Measurements from ENCODE around the gene GAK. TPM values are rescaled to one million over a fixed set of nuclear protein-coding genes. Genes with fewer than 3 reads are reported as not detected.
"Not testable (repeated sequence)": the region's sequence is repeated elsewhere in the genome, so short reads cannot be mapped to it uniquely, and the experiment has no call there.

Gene GAK
- polyA plus RNA-seq, 1 donor (not counting 4 experiments of a cell fraction or from before 2014, with no cell fraction given) = 18.4 TPM

DNA sequence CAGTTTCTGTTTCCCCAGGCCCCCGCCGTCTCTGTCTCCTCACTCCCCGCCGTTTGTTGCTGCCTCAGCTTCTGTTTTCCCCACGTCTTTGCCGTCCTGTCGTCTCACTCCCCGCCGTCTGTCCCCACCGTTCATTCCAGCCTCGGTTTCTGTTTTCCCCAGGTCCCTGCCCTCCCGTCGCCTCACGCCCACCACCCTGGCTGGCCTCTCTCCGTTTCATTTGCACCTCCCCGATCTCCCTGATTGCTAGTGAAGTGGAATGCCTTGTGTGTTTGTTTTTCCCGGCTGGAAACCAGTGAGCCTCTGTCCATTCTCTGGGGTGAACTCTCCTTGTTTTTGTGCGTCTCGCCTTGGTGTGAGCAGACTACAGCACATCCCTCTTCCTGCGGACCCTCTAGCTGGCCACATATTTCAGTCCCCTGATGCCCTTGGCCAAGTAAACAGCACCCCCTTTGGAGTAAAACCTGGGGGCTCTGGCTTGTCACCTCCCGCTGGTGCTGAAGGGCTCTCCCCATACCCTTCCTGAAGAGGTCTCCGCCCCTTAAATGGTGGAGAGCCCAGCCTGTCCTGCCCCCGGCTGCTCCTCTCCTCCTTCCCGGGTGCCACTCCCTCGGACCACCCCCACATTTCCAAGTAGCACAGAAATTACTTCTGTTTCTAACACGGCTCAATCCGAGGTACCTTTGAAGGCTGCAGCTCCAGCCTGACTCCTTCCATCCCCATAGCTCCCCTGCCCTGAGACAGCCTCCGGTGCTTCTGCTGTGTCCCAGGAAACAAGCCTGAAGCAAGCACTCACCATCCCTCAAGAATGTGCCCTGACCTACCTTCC, 13.4 kb upstream of the GAK start:
- H3K4me2 ChIP-seq (ENCODE audit: control insufficient read depth, extremely low read depth, insufficient read depth, low read depth, low read length) = no peak overlapping the region
- no peaks in the 10 kb centered on the region for H3K9me3 ChIP-seq (ENCODE audit: control insufficient read depth, low read depth, low read length)
- no peak overlapping the region for H3K9ac ChIP-seq (ENCODE audit: control insufficient read depth, extremely low read depth, insufficient read depth, low read length)
- H3K36me3 ChIP-seq (ENCODE audit: control insufficient read depth in 2 of 2, extremely low read depth in 1 of 2, insufficient read depth in 2 of 2, low read length in 2 of 2) = no peaks in the 10 kb centered on the region
- H3K27me3 ChIP-seq (ENCODE audit: control insufficient read depth, extremely low read depth, insufficient read depth, low read length) = no peaks in the 10 kb centered on the region
- TF ChIP-seq, protein P1, sequence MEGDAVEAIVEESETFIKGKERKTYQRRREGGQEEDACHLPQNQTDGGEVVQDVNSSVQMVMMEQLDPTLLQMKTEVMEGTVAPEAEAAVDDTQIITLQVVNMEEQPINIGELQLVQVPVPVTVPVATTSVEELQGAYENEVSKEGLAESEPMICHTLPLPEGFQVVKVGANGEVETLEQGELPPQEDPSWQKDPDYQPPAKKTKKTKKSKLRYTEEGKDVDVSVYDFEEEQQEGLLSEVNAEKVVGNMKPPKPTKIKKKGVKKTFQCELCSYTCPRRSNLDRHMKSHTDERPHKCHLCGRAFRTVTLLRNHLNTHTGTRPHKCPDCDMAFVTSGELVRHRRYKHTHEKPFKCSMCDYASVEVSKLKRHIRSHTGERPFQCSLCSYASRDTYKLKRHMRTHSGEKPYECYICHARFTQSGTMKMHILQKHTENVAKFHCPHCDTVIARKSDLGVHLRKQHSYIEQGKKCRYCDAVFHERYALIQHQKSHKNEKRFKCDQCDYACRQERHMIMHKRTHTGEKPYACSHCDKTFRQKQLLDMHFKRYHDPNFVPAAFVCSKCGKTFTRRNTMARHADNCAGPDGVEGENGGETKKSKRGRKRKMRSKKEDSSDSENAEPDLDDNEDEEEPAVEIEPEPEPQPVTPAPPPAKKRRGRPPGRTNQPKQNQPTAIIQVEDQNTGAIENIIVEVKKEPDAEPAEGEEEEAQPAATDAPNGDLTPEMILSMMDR (optimal IDR thresholded peaks at IDR 0.05 in 1 of 3, IDR thresholded peaks at IDR 0.05 in 1 of 3, conservative IDR thresholded peaks at IDR 0.05 in 1 of 3; ENCODE audit: extremely low read depth in 1 of 3, insufficient read depth in 2 of 3, low read length in 3 of 3) = no peak
- no peak for TF ChIP-seq EZH2 (IDR thresholded peaks at IDR 0.05; ENCODE audit: low read length)
- no peak overlapping the region for H2AFZ ChIP-seq (ENCODE audit: control insufficient read depth, low read length)
- no peaks in the 10 kb centered on the region for H3K79me2 ChIP-seq (ENCODE audit: control insufficient read depth, insufficient read depth, low read length)
- H3K27ac ChIP-seq (ENCODE audit: control insufficient read depth, insufficient read depth, low read length) = no peak overlapping the region
- dilution Hi-C loops (cut with MboI; ENCODE audit: extremely low pct_ligation_motif_present, low sequenced_read_pairs) = no loop called here
- FAIRE-seq (no peak), DNase-seq (ENCODE audit: low read depth, low spot score) (no peak)
- no peaks in the 10 kb centered on the region for H3K4me1 ChIP-seq (ENCODE audit: control insufficient read depth, extremely low read depth, insufficient read depth, low read length)
- no peak overlapping the region for H3K4me3 ChIP-seq (ENCODE audit: control insufficient read depth in 2 of 3, extremely low read depth in 1 of 3, insufficient read depth in 2 of 3, low read depth in 1 of 3, low read length in 3 of 3)
- H4K20me1 ChIP-seq (ENCODE audit: control insufficient read depth, extremely low read depth, insufficient read depth, low read length) = no peaks in the 10 kb centered on the region
- no peaks in the 10 kb centered on the region for H3K9me1 ChIP-seq (ENCODE audit: control insufficient read depth, extremely low read depth, insufficient read depth, low read length)

DNA sequence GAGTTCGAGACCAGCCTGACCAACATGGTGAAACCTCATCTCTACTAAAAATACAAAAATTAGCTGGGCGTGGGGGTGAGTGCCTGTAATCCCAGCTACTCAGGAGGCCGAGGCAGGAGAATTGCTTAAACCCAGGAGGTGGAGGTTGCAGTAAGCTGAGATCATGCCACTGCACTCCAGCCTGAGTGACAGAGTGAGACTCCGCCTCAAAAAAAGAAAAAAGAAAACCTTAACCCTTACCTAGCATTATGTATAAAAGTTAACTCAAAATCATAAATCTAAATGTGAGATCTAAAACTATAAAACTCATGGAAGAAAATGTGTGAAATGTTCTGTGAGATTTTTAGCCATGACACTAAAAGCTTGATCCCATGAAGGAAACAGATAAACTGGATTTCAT, 7.4 kb upstream of the GAK start:
- H3K79me2 ChIP-seq (ENCODE audit: control insufficient read depth, insufficient read depth, low read length) = not testable (repeated sequence)

More for the DNA sequence above, 7.4 kb upstream of the GAK start:
- FAIRE-seq; H3K27me3 ChIP-seq (ENCODE audit: control insufficient read depth, extremely low read depth, insufficient read depth, low read length); H3K27ac ChIP-seq (ENCODE audit: control insufficient read depth, insufficient read depth, low read length); H3K4me3 ChIP-seq (ENCODE audit: control insufficient read depth in 2 of 3, extremely low read depth in 1 of 3, insufficient read depth in 2 of 3, low read depth in 1 of 3, low read length in 3 of 3); H3K36me3 ChIP-seq (ENCODE audit: control insufficient read depth in 2 of 2, extremely low read depth in 1 of 2, insufficient read depth in 2 of 2, low read length in 2 of 2); H2AFZ ChIP-seq (ENCODE audit: control insufficient read depth, low read length); H3K9me1 ChIP-seq (ENCODE audit: control insufficient read depth, extremely low read depth, insufficient read depth, low read length); H3K4me2 ChIP-seq (ENCODE audit: control insufficient read depth, extremely low read depth, insufficient read depth, low read depth, low read length); H3K9me3 ChIP-seq (ENCODE audit: control insufficient read depth, low read depth, low read length); H4K20me1 ChIP-seq (ENCODE audit: control insufficient read depth, extremely low read depth, insufficient read depth, low read length); DNase-seq (ENCODE audit: low read depth, low spot score); dilution Hi-C loops (cut with MboI; ENCODE audit: extremely low pct_ligation_motif_present, low sequenced_read_pairs); H3K9ac ChIP-seq (ENCODE audit: control insufficient read depth, extremely low read depth, insufficient read depth, low read length); H3K4me1 ChIP-seq (ENCODE audit: control insufficient read depth, extremely low read depth, insufficient read depth, low read length): not testable (repeated sequence)

Data from keratinocyte (primary cell).